ENCODE results near the gene CXCL12. TPM values are rescaled to one million over a fixed set of nuclear protein-coding genes. Genes with fewer than 3 reads are reported as not detected.

The CXCL12 gene
- total RNA-seq, 1 donor from 2014 or later: not detected

DNA sequence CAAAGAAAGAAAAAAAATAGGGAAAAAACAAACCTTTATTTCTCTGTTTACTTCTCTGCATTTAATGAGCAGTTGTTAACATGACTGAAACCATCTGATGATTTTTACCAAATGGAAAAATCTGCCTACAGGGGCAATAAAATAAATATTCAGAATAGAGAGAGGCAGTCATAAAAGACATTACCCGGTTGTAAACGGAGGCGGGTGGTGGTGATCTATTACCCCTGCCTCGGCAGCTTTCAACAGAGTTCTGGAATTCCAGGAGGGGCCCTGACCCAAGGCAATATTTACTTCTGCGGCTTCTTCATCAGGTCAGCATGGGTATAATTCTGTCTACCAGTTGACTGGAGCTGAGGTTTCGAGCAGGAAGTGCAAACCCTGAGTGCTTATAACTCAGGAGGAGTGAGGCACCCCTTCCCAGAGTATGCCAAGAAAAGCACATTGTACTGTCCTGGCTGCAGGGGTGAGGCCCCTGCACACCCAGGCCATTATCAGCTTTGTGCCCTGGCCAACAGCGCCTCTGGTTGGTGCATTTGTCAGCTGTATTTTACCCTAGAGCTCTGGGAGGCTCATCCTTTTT, 8.2 kb upstream of the CXCL12 start:
- Mint-ChIP-seq H3K27me3 (peaks cover 13% of the 10 kb centered on the region), H3K4me1 (no peaks in the 10 kb centered on the region), H3K4me3 (no peak overlapping the region), H3K9me3 (no peaks in the 10 kb centered on the region), H3K36me3 (ENCODE audit: low read depth) (no peaks in the 10 kb centered on the region), H3K27ac (no peak overlapping the region)
- DNase-seq (no peak), ATAC-seq (ENCODE audit: low read depth) (no peak)
- POLR2A ChIA-PET: no interaction called here
- intact Hi-C loops (cut with micrococcal nuclease): no loop called here
- TF ChIP-seq, protein P1, sequence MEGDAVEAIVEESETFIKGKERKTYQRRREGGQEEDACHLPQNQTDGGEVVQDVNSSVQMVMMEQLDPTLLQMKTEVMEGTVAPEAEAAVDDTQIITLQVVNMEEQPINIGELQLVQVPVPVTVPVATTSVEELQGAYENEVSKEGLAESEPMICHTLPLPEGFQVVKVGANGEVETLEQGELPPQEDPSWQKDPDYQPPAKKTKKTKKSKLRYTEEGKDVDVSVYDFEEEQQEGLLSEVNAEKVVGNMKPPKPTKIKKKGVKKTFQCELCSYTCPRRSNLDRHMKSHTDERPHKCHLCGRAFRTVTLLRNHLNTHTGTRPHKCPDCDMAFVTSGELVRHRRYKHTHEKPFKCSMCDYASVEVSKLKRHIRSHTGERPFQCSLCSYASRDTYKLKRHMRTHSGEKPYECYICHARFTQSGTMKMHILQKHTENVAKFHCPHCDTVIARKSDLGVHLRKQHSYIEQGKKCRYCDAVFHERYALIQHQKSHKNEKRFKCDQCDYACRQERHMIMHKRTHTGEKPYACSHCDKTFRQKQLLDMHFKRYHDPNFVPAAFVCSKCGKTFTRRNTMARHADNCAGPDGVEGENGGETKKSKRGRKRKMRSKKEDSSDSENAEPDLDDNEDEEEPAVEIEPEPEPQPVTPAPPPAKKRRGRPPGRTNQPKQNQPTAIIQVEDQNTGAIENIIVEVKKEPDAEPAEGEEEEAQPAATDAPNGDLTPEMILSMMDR (IDR thresholded peaks at IDR 0.05): no peak
- CTCF ChIA-PET: no interaction called here

DNA sequence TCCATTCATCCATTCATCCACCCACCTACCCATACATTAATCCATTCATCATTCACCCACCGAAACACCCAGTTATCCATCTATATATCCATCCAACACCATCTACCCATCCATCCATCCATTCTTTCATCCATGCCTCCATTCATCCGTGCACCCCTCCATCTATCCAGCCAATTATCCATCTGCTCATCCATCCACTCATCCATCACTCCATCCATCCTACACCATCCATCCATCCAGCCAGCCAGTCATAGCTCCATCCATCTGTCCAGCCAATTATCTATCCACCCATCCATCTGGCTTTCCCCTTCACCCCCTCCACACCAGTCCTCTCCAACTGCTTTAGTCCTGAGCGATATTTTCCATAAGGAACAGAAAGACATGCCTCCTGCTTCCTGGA, 7.5 kb upstream of the CXCL12 start:
- Mint-ChIP-seq H3K36me3 (ENCODE audit: low read depth) (no peaks in the 10 kb centered on the region), H3K9me3 (no peaks in the 10 kb centered on the region), H3K27me3 (peaks cover 18% of the 10 kb centered on the region), H3K27ac (no peak overlapping the region), H3K4me1 (no peaks in the 10 kb centered on the region), H3K4me3 (no peak overlapping the region)
- DNase-seq (no peak), ATAC-seq (ENCODE audit: low read depth) (no peak)
- ChIA-PET POLR2A (no interaction called here), CTCF (no interaction called here)
- TF ChIP-seq, protein P1 (IDR thresholded peaks at IDR 0.05): no peak
- intact Hi-C loops (cut with micrococcal nuclease): no loop called here

DNA sequence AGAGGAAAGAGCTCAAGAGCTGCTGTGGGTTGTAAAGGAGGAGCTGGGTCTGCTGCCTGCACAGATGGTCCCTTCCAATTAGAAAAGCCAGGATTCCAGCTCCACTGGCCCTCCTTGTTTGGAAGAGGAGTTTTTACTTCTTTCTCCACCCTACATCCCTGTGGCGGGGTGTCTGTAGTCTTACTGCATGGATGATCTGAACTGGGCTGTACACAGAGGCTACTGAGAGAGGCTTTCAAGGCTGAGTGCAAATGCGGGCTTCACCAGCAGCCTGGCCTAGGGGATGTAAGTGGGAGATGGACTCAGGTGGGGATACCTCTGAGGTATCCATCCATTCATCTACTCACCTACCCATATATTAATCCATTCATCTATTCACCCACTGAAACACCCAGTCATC, 7.1 kb upstream of the CXCL12 start:
- TF ChIP-seq, protein P1 (IDR thresholded peaks at IDR 0.05): no peak
- ATAC-seq (ENCODE audit: low read depth) (no peak), DNase-seq (no peak)
- Mint-ChIP-seq H3K27me3 (peaks cover 19% of the 10 kb centered on the region), H3K4me1 (no peaks in the 10 kb centered on the region), H3K9me3 (no peaks in the 10 kb centered on the region), H3K27ac (no peak overlapping the region), H3K36me3 (ENCODE audit: low read depth) (no peaks in the 10 kb centered on the region), H3K4me3 (no peak overlapping the region)
- POLR2A ChIA-PET: no interaction called here
- CTCF ChIA-PET: no interaction called here
- intact Hi-C loops (cut with micrococcal nuclease): no loop called here

DNA sequence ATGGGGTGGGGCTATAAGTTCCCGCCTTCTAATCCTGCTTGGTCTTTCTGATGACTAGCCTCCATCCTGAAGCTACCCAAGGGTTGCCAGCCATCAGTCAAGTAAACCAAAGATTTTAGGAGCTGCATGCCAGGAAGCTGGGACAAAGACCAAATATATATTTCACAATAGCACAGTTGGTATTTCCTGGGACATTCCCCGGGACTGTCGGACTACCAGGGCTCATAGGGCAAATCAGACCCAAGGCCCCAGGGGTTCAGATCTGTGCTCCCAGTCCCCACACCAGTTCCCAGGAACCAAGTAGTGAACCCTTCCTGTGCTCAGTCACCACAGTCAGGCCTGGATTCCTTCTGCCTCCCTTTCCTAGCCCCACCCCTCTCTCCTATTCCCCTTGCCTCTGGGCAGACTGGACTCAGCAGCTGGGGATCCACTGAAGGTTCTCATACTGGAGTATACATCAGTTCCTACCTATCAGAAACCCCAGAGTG, 5.7 kb upstream of the CXCL12 start:
- DNase-seq (no peak), ATAC-seq (ENCODE audit: low read depth) (no peak)
- H3K36me3 Mint-ChIP-seq (ENCODE audit: low read depth): no peaks in the 10 kb centered on the region
- H3K4me3 Mint-ChIP-seq: no peak overlapping the region
- ChIA-PET CTCF (no interaction called here), POLR2A (no interaction called here)
- TF ChIP-seq, protein P1 (IDR thresholded peaks at IDR 0.05): no peak
- no peaks in the 10 kb centered on the region for H3K9me3 Mint-ChIP-seq
- peaks cover 18% of the 10 kb centered on the region for H3K27me3 Mint-ChIP-seq
- peaks cover 3% of the 10 kb centered on the region for H3K4me1 Mint-ChIP-seq
- intact Hi-C loops (cut with micrococcal nuclease): no loop called here
- H3K27ac Mint-ChIP-seq: no peak overlapping the region

DNA sequence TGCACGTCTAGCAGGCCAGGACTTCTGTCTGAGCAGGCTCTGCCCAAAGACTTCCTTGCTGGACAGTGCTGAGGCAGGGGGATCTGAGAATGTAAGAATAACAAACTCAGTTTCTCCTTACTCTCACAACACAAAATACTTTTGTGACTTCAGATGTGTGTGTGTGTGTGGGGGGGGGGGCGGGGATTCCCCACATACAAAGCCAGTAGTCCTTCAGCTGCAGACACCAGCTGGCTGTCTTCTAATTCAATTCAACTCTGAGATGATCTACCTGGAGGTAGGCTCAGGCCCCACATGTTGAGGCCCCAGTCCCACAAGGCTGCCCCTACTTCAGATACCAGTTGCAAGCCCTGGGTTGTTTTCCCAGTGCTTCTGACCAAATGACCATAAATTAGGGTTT, 4.7 kb upstream of the CXCL12 start:
- ChIA-PET POLR2A (no interaction called here), CTCF (no interaction called here)
- Mint-ChIP-seq H3K9me3 (no peaks in the 10 kb centered on the region), H3K27ac (no peak overlapping the region), H3K4me3 (no peak overlapping the region), H3K27me3 (peaks cover 18% of the 10 kb centered on the region), H3K4me1 (peaks cover 4% of the 10 kb centered on the region), H3K36me3 (ENCODE audit: low read depth) (no peaks in the 10 kb centered on the region)
- TF ChIP-seq, protein P1 (IDR thresholded peaks at IDR 0.05): no peak
- DNase-seq (no peak), ATAC-seq (ENCODE audit: low read depth) (no peak)
- intact Hi-C loops (cut with micrococcal nuclease): loop anchor here (5.0 kb wide), 1 partner anchor 468 kb away; no protein-coding TSS in a partner anchor
